Measurements from ENCODE around the gene GRIP1. TPM values are rescaled to one million over a fixed set of nuclear protein-coding genes. Genes with fewer than 3 reads are reported as not detected.

The GRIP1 gene
- polyA plus RNA-seq, 2 donors: 1.5 to 2.4 TPM

GRCh38 chr12:66714709-66715108, 35.8 kb upstream of the GRIP1 start:
- Histone ChIP-seq H3K36me3 (ENCODE audit: control insufficient read depth in 2 of 2, insufficient read depth in 2 of 2, low read length in 1 of 2) (no peaks in the 10 kb centered on the region), H3K27me3 (ENCODE audit: control insufficient read depth in 1 of 2, insufficient read depth in 2 of 2, low read length in 2 of 2) (no peaks in the 10 kb centered on the region), H3K9me3 (ENCODE audit: control insufficient read depth in 2 of 2, insufficient read depth in 1 of 2, low read depth in 1 of 2, low read length in 1 of 2) (no peaks in the 10 kb centered on the region), H3K4me1 (ENCODE audit: control insufficient read depth in 2 of 2, insufficient read depth in 2 of 2, low read length in 1 of 2) (no peaks in the 10 kb centered on the region), H3K4me3 (ENCODE audit: low read depth in 1 of 2, low read length in 2 of 2) (no peak overlapping the region), H3K27ac (ENCODE audit: low read depth in 2 of 2, low read length in 1 of 2) (no peak overlapping the region)
- WGBS, 2 donors: 93 to 94% methylated on average over 2 of the region's 2 CpGs

DNA sequence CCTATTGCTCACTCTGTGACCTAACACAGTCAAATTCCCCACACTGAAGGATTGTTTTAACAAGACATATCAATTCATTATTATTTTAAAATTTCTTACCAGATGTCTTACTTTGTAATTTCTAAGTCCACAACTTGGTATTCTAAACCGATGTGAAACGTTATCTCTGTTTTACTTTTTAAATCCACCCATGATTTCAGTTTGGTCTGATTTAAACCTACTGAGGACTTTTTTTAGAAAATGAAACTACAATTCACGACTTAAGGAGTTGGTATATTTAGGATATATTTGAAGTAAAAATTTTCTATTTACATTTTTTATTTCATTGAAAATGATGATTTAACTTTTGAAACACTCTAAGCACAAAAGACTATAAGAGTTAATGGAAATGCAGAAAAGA, 35.1 kb upstream of the GRIP1 start:
- Histone ChIP-seq H3K9me3 (ENCODE audit: control insufficient read depth in 2 of 2, insufficient read depth in 1 of 2, low read depth in 1 of 2, low read length in 1 of 2) (no peaks in the 10 kb centered on the region), H3K27ac (ENCODE audit: low read depth in 2 of 2, low read length in 1 of 2) (no peak overlapping the region), H3K27me3 (ENCODE audit: control insufficient read depth in 1 of 2, insufficient read depth in 2 of 2, low read length in 2 of 2) (no peaks in the 10 kb centered on the region), H3K4me1 (ENCODE audit: control insufficient read depth in 2 of 2, insufficient read depth in 2 of 2, low read length in 1 of 2) (no peaks in the 10 kb centered on the region), H3K4me3 (ENCODE audit: low read depth in 1 of 2, low read length in 2 of 2) (no peak overlapping the region), H3K36me3 (ENCODE audit: control insufficient read depth in 2 of 2, insufficient read depth in 2 of 2, low read length in 1 of 2) (no peaks in the 10 kb centered on the region)
- 28% methylated on average over 3 of the region's 3 CpGs for WGBS, 2 donors

DNA sequence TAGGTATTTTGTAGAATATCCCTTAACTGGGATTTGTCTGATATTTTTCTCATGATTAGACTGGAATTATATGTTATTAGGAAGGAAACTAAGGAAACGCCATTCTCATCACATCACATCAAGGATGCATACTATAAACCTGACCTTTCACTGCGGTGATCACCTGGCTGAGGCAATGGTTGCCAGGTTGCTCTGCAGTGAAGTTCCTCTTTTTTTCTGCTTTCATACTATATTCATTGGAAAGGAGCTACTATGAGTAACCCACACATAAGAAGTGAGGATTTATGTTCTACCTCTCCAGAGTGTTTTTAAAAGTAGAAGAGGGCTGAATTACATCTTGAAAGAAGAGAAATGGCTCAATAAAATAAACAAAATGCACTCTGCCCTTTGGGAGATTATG, 31.0 kb upstream of the GRIP1 start:
- H3K27ac ChIP-seq (ENCODE audit: low read depth in 2 of 2, low read length in 1 of 2): no peak overlapping the region
- 71 to 77% methylated on average over 2 of the region's 2 CpGs for WGBS, 2 donors
- no peaks in the 10 kb centered on the region for H3K36me3 ChIP-seq (ENCODE audit: control insufficient read depth in 2 of 2, insufficient read depth in 2 of 2, low read length in 1 of 2)
- no peaks in the 10 kb centered on the region for H3K4me1 ChIP-seq (ENCODE audit: control insufficient read depth in 2 of 2, insufficient read depth in 2 of 2, low read length in 1 of 2)
- no peak overlapping the region for H3K4me3 ChIP-seq (ENCODE audit: low read depth in 1 of 2, low read length in 2 of 2)
- H3K9me3 ChIP-seq (ENCODE audit: control insufficient read depth in 2 of 2, insufficient read depth in 1 of 2, low read depth in 1 of 2, low read length in 1 of 2): no peaks in the 10 kb centered on the region
- no peaks in the 10 kb centered on the region for H3K27me3 ChIP-seq (ENCODE audit: control insufficient read depth in 1 of 2, insufficient read depth in 2 of 2, low read length in 2 of 2)

DNA sequence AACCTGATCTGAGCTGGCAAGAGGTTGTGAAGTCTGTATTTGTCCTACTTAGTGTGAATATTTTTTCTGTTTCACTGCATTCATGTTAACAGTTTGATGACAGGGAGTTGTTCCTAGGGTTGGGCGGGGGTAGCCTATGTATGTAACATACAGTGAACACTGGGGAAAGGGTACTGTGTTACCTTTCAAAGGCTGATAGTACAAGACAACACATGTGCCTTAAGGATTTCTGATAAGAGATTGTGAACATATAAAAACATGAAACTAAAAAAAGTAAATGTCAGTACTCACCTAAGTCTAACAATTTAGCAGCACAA, 30.5 kb upstream of the GRIP1 start:
- H3K36me3 ChIP-seq (ENCODE audit: control insufficient read depth in 2 of 2, insufficient read depth in 2 of 2, low read length in 1 of 2): no peaks in the 10 kb centered on the region
- 89 to 93% methylated on average over 1 of the region's 1 CpG for WGBS, 2 donors
- H3K4me1 ChIP-seq (ENCODE audit: control insufficient read depth in 2 of 2, insufficient read depth in 2 of 2, low read length in 1 of 2): no peaks in the 10 kb centered on the region
- H3K9me3 ChIP-seq (ENCODE audit: control insufficient read depth in 2 of 2, insufficient read depth in 1 of 2, low read depth in 1 of 2, low read length in 1 of 2): no peaks in the 10 kb centered on the region
- no peak overlapping the region for H3K4me3 ChIP-seq (ENCODE audit: low read depth in 1 of 2, low read length in 2 of 2)
- H3K27me3 ChIP-seq (ENCODE audit: control insufficient read depth in 1 of 2, insufficient read depth in 2 of 2, low read length in 2 of 2): no peaks in the 10 kb centered on the region
- no peak overlapping the region for H3K27ac ChIP-seq (ENCODE audit: low read depth in 2 of 2, low read length in 1 of 2)

- Histone ChIP-seq H3K27ac (ENCODE audit: low read depth in 2 of 2, low read length in 1 of 2) (no peak overlapping the region), H3K27me3 (ENCODE audit: control insufficient read depth in 1 of 2, insufficient read depth in 2 of 2, low read length in 2 of 2) (no peaks in the 10 kb centered on the region), H3K4me1 (ENCODE audit: control insufficient read depth in 2 of 2, insufficient read depth in 2 of 2, low read length in 1 of 2) (no peaks in the 10 kb centered on the region), H3K36me3 (ENCODE audit: control insufficient read depth in 2 of 2, insufficient read depth in 2 of 2, low read length in 1 of 2) (no peaks in the 10 kb centered on the region), H3K9me3 (ENCODE audit: control insufficient read depth in 2 of 2, insufficient read depth in 1 of 2, low read depth in 1 of 2, low read length in 1 of 2) (no peaks in the 10 kb centered on the region), H3K4me3 (ENCODE audit: low read depth in 1 of 2, low read length in 2 of 2) (no peak overlapping the region)
- WGBS, 2 donors: 30 to 33% methylated on average over 3 of the region's 3 CpGs
Measured at GRCh38 chr12:66708704-66709456, 30.0 kb upstream of the GRIP1 start.

- Histone ChIP-seq H3K4me3 (ENCODE audit: low read depth in 1 of 2, low read length in 2 of 2) (no peak overlapping the region), H3K27me3 (ENCODE audit: control insufficient read depth in 1 of 2, insufficient read depth in 2 of 2, low read length in 2 of 2) (no peaks in the 10 kb centered on the region), H3K9me3 (ENCODE audit: control insufficient read depth in 2 of 2, insufficient read depth in 1 of 2, low read depth in 1 of 2, low read length in 1 of 2) (no peaks in the 10 kb centered on the region), H3K4me1 (ENCODE audit: control insufficient read depth in 2 of 2, insufficient read depth in 2 of 2, low read length in 1 of 2) (no peaks in the 10 kb centered on the region), H3K27ac (ENCODE audit: low read depth in 2 of 2, low read length in 1 of 2) (no peak overlapping the region), H3K36me3 (ENCODE audit: control insufficient read depth in 2 of 2, insufficient read depth in 2 of 2, low read length in 1 of 2) (no peaks in the 10 kb centered on the region)
- WGBS, 2 donors: 75 to 76% methylated on average over 4 of the region's 4 CpGs
Measured at GRCh38 chr12:66707002-66707697, 28.3 kb upstream of the GRIP1 start.

DNA sequence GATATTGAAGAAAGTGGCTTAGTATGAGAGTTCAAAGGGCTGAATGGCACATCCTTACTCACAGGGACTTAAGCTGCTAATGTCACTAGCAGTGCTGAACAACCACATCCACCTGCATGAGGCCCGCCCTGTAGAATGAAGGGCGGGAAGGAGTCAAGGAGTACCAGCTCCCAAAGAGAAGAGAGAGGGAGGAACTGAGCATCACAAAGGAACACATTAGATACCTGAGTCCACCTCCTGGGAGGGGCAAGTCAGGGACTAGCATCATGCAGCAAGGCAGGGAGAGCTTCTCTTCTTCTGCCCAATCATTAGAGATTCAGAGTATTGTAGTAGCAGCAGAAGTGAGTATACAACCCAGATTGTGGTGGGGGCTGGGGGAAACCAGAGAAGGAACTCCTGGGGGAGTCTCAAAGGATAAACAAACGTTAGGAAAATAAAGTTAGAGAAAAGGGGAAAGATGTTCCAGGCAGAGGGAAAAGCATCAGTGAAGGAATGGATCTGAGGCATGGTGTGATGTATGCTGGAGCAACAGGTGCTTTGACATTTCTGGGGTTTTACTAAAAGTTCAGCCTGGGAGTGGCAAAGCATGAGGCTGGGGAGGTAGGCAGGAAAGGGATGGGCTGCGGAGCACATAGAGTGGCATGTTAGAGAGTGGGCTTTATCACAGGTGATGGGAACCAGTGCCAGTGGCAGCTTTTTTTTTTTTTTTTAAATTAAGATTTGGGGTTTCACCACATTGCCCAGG, 21.0 kb upstream of the GRIP1 start:
- Histone ChIP-seq H3K36me3 (ENCODE audit: control insufficient read depth in 2 of 2, insufficient read depth in 2 of 2, low read length in 1 of 2) (no peaks in the 10 kb centered on the region), H3K9me3 (ENCODE audit: control insufficient read depth in 2 of 2, insufficient read depth in 1 of 2, low read depth in 1 of 2, low read length in 1 of 2) (no peaks in the 10 kb centered on the region), H3K4me3 (ENCODE audit: low read depth in 1 of 2, low read length in 2 of 2) (no peak overlapping the region), H3K27ac (ENCODE audit: low read depth in 2 of 2, low read length in 1 of 2) (no peak overlapping the region), H3K27me3 (ENCODE audit: control insufficient read depth in 1 of 2, insufficient read depth in 2 of 2, low read length in 2 of 2) (no peaks in the 10 kb centered on the region), H3K4me1 (ENCODE audit: control insufficient read depth in 2 of 2, insufficient read depth in 2 of 2, low read length in 1 of 2) (no peaks in the 10 kb centered on the region)
- 72 to 81% methylated on average over 4 of the region's 4 CpGs for WGBS, 2 donors

- no peaks in the 10 kb centered on the region for H3K4me1 ChIP-seq (ENCODE audit: control insufficient read depth in 2 of 2, insufficient read depth in 2 of 2, low read length in 1 of 2)
- H3K27me3 ChIP-seq (ENCODE audit: control insufficient read depth in 1 of 2, insufficient read depth in 2 of 2, low read length in 2 of 2): no peaks in the 10 kb centered on the region
- H3K4me3 ChIP-seq (ENCODE audit: low read depth in 1 of 2, low read length in 2 of 2): no peak overlapping the region
- no peak overlapping the region for H3K27ac ChIP-seq (ENCODE audit: low read depth in 2 of 2, low read length in 1 of 2)
- no peaks in the 10 kb centered on the region for H3K36me3 ChIP-seq (ENCODE audit: control insufficient read depth in 2 of 2, insufficient read depth in 2 of 2, low read length in 1 of 2)
- H3K9me3 ChIP-seq (ENCODE audit: control insufficient read depth in 2 of 2, insufficient read depth in 1 of 2, low read depth in 1 of 2, low read length in 1 of 2): no peaks in the 10 kb centered on the region
- 81 to 85% methylated on average over 4 of the region's 4 CpGs for WGBS, 2 donors
Measured at GRCh38 chr12:66698558-66698957, 19.7 kb upstream of the GRIP1 start.

- no peaks in the 10 kb centered on the region for H3K4me1 ChIP-seq (ENCODE audit: control insufficient read depth in 2 of 2, insufficient read depth in 2 of 2, low read length in 1 of 2)
- 70 to 78% methylated on average over 3 of the region's 3 CpGs for WGBS, 2 donors
- no peaks in the 10 kb centered on the region for H3K9me3 ChIP-seq (ENCODE audit: control insufficient read depth in 2 of 2, insufficient read depth in 1 of 2, low read depth in 1 of 2, low read length in 1 of 2)
- H3K36me3 ChIP-seq (ENCODE audit: control insufficient read depth in 2 of 2, insufficient read depth in 2 of 2, low read length in 1 of 2): no peaks in the 10 kb centered on the region
- H3K27ac ChIP-seq (ENCODE audit: low read depth in 2 of 2, low read length in 1 of 2): no peak overlapping the region
- no peaks in the 10 kb centered on the region for H3K27me3 ChIP-seq (ENCODE audit: control insufficient read depth in 1 of 2, insufficient read depth in 2 of 2, low read length in 2 of 2)
- H3K4me3 ChIP-seq (ENCODE audit: low read depth in 1 of 2, low read length in 2 of 2): no peak overlapping the region
Measured at GRCh38 chr12:66697404-66697803, 18.5 kb upstream of the GRIP1 start.

Data from esophagus (tissue), 2 donors.